Neural cell (in vitro differentiated cells): ENCODE data around the gene PDE1A. TPM values are rescaled to one million over a fixed set of nuclear protein-coding genes. Genes with fewer than 3 reads are reported as not detected.

Experiments used
- H2AFZ ChIP-seq: fragments of 200-600, 300-800 bp; sonication (generic), shearing (Covaris generic); 2 replicates; pipeline ENCODE4 v1.6.0; 2014; ENCODE audit warnings: low read depth, mild to moderate bottlenecking, antibody characterized with exemption, low read length, moderate library complexity
- H3F3A ChIP-seq: fragments of 200-600 bp; shearing (Covaris generic); 2 replicates; pipeline ENCODE4 v1.6.1; 2016; ENCODE audit warnings: mild to moderate bottlenecking, moderate library complexity, mixed read lengths, antibody characterized with exemption, low read length; ENCODE audit not compliant: insufficient read depth, poor library complexity, severe bottlenecking
- H3K27ac ChIP-seq: fragments of 200-600, 300-800 bp; sonication (generic), shearing (Covaris generic); 2 replicates; pipeline ENCODE4 v1.5.1; 2014; ENCODE audit warnings: mild to moderate bottlenecking, low read length, moderate library complexity
- H3K27me3 ChIP-seq: fragments of 300-800, 200-600 bp; sonication (generic), shearing (Covaris generic); 2 replicates; pipeline ENCODE4 v1.6.0; 2014; ENCODE audit warnings: mild to moderate bottlenecking, low read depth, low read length, moderate library complexity; ENCODE audit not compliant: insufficient read depth
- H3K36me3 ChIP-seq: fragments of 300-800, 200-600 bp; sonication (generic), shearing (Covaris generic); 2 replicates; pipeline ENCODE4 v1.5.1; 2014; ENCODE audit warnings: mild to moderate bottlenecking, antibody characterized with exemption, low read length, moderate library complexity; ENCODE audit not compliant: insufficient read depth
- H3K4me2 ChIP-seq: fragments of 300-800, 200-600 bp; sonication (generic), shearing (Covaris generic); 2 replicates; pipeline ENCODE4 v1.6.0; 2014; ENCODE audit warnings: mild to moderate bottlenecking, low read length
- H3K4me3 ChIP-seq: fragments of 300-800, 200-600 bp; sonication (generic), shearing (Covaris generic); 2 replicates; pipeline ENCODE4 v1.5.1; 2014; ENCODE audit warnings: mild to moderate bottlenecking, low read length, moderate library complexity
- H3K79me2 ChIP-seq: fragments of 200-600 bp; shearing (Covaris generic); replicated peaks from 2 replicates; pipeline ENCODE4 v1.6.0; 2014; ENCODE audit warnings: mild to moderate bottlenecking, low read length, moderate library complexity; ENCODE audit not compliant: insufficient read depth
- H3K9ac ChIP-seq: fragments of 300-800, 200-600 bp; sonication (generic), shearing (Covaris generic); 2 replicates; pipeline ENCODE4 v1.6.1; 2016; ENCODE audit warnings: mild to moderate bottlenecking, low read length, mixed read lengths
- H3K9me2 ChIP-seq: fragments of 200-600 bp; shearing (Covaris generic); 2 replicates; pipeline ENCODE4 v1.6.1; 2016; ENCODE audit warnings: mild to moderate bottlenecking, low read length, mixed read lengths; ENCODE audit not compliant: insufficient read depth
- H3K9me3 ChIP-seq: fragments of 200-600, 300-800 bp; sonication (generic), shearing (Covaris generic); 2 replicates; pipeline ENCODE4 v1.6.1; 2016; ENCODE audit warnings: mild to moderate bottlenecking, mixed run types, low read length, moderate library complexity, mixed read lengths
- H4K20me1 ChIP-seq: fragments of 200-600 bp; shearing (Covaris generic); 2 replicates; pipeline ENCODE4 v1.6.1; 2016; ENCODE audit warnings: mild to moderate bottlenecking, mixed run types; ENCODE audit not compliant: insufficient read depth
- EP300 ChIP-seq: fragments of 450-650 bp; conservative IDR thresholded peaks from 2 replicates; pipeline ENCODE4 v1.6.1; 2014; ENCODE audit warnings: antibody characterized with exemption, mild to moderate bottlenecking, moderate library complexity; ENCODE audit not compliant: poor library complexity, severe bottlenecking
- EZH2 ChIP-seq: fragments of 200-600, 300-800 bp; shearing (Covaris generic), sonication (generic); IDR thresholded peaks from 2 replicates; pipeline ENCODE4 v1.6.1; 2014; ENCODE audit warnings: antibody characterized with exemption, low read length, borderline replicate concordance, mild to moderate bottlenecking; ENCODE audit not compliant: insufficient read depth, poor library complexity, severe bottlenecking
- MXI1 ChIP-seq: fragments of 450-650 bp; conservative IDR thresholded peaks from 2 replicates; pipeline ENCODE4 v1.6.1; 2014; ENCODE audit warnings: antibody characterized with exemption, mild to moderate bottlenecking; ENCODE audit not compliant: poor library complexity, severe bottlenecking
- POLR2AphosphoS5 ChIP-seq: IDR thresholded peaks from 2 replicates; pipeline ENCODE4 v1.6.1; 2012
- RAD21 ChIP-seq: fragments of 450-650 bp; conservative IDR thresholded peaks from 2 replicates; pipeline ENCODE4 v1.6.1; 2014; ENCODE audit warnings: antibody characterized with exemption, mild to moderate bottlenecking, moderate library complexity
- REST ChIP-seq: IDR thresholded peaks from 2 replicates; pipeline ENCODE4 v1.6.1; 2012; ENCODE audit warnings: borderline replicate concordance
- SMC3 ChIP-seq: fragments of 450-650 bp; conservative IDR thresholded peaks from 2 replicates; pipeline ENCODE4 v1.6.1; 2014; ENCODE audit warnings: antibody characterized with exemption, mild to moderate bottlenecking, moderate library complexity; ENCODE audit not compliant: poor library complexity
- TAF1 ChIP-seq: IDR thresholded peaks from 2 replicates; pipeline ENCODE4 v1.6.1; 2012; ENCODE audit warnings: low read depth
- polyA plus RNA-seq: library from polyadenylated mRNA; depleted of rRNA; stranded (reverse); fragments of >200 nt; gene quantifications from 2 replicates; pipeline ENCODE4 v1.2.3, GENCODE V29; 2014
- TF ChIP-seq, protein P1 (sequence below): fragments of 450-650 bp; IDR thresholded peaks from 2 replicates; pipeline ENCODE4 v1.5.1; 2014; ENCODE audit warnings: antibody characterized with exemption, mild to moderate bottlenecking, moderate library complexity; ENCODE audit not compliant: poor library complexity, severe bottlenecking

The PDE1A gene
- polyA plus RNA-seq, 1 donor from 2014 or later, result 1.6 TPM

DNA sequence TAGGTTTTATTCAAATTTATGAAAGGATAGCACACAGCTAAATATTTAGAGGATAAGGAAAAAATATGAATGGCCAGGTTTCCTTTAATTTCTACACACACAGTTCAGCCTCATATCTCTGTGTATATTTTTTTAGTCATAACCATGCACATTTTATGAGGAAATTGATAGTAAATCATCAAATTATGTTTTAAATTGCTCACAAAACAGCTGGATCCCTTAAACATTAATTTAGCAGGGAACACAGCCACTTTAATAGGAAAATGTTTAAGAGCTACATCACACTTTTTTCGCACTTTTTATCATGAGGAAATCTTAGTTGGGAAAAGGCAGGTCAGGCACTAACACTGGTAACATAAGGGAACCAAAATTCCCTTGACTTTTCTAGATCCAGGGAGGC lies 65.4 kb downstream of the PDE1A start:
- Histone ChIP-seq H3K9ac (no peak overlapping the region), H3K9me3 (no peaks in the 10 kb centered on the region), H3K9me2 (no peaks in the 10 kb centered on the region), H3K4me2 (no peak overlapping the region), H4K20me1 (no peaks in the 10 kb centered on the region), H3K79me2 (no peaks in the 10 kb centered on the region), H3K27me3 (no peaks in the 10 kb centered on the region), H3K27ac (no peak overlapping the region), H3F3A (no peaks in the 10 kb centered on the region), H3K36me3 (no peaks in the 10 kb centered on the region), H2AFZ (no peak overlapping the region), H3K4me3 (no peak overlapping the region)
- no peak for TF ChIP-seq REST
- TF ChIP-seq POLR2AphosphoS5, result no peak
- TF ChIP-seq, protein P1, sequence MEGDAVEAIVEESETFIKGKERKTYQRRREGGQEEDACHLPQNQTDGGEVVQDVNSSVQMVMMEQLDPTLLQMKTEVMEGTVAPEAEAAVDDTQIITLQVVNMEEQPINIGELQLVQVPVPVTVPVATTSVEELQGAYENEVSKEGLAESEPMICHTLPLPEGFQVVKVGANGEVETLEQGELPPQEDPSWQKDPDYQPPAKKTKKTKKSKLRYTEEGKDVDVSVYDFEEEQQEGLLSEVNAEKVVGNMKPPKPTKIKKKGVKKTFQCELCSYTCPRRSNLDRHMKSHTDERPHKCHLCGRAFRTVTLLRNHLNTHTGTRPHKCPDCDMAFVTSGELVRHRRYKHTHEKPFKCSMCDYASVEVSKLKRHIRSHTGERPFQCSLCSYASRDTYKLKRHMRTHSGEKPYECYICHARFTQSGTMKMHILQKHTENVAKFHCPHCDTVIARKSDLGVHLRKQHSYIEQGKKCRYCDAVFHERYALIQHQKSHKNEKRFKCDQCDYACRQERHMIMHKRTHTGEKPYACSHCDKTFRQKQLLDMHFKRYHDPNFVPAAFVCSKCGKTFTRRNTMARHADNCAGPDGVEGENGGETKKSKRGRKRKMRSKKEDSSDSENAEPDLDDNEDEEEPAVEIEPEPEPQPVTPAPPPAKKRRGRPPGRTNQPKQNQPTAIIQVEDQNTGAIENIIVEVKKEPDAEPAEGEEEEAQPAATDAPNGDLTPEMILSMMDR, result no peak
- no peak for TF ChIP-seq SMC3
- TF ChIP-seq EZH2, result no peak
- no peak for TF ChIP-seq EP300
- no peak for TF ChIP-seq TAF1
- no peak for TF ChIP-seq MXI1
- TF ChIP-seq RAD21, result no peak

DNA sequence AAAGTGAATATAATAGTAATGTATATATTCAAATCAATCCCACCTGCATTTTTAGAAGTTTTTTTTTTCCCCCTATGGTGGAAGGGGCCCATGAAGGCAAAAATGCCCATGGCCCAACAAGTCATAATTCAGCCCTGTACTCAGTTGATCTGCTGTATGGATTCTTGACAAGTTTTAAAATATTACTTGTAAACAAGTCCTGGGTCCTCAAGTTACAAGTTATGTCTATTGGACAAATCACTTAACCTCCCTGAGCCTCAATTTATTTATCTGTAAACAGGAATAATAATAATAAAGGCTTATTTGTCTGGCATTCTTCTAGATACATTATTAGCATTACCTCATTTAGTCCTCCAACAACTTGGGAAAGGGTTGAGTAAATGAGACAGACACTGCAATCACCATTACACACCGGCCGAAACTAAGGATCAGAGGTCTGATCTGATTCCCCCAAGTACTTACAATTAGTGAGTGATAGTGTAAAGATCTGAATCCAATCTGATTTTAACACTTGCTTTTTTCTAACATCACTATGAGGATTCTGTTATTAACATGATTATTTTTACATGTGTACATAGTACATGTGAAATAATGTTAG lies 66.1 kb downstream of the PDE1A start:
- Histone ChIP-seq H4K20me1 (no peaks in the 10 kb centered on the region), H3K9me3 (no peaks in the 10 kb centered on the region), H3K4me3 (no peak overlapping the region), H3F3A (no peaks in the 10 kb centered on the region), H3K9ac (no peak overlapping the region), H3K36me3 (no peaks in the 10 kb centered on the region), H3K27ac (no peak overlapping the region), H3K4me2 (no peak overlapping the region), H3K27me3 (no peaks in the 10 kb centered on the region), H3K79me2 (no peaks in the 10 kb centered on the region), H3K9me2 (no peaks in the 10 kb centered on the region), H2AFZ (no peak overlapping the region)
- TF ChIP-seq POLR2AphosphoS5 (no peak), REST (no peak), EP300 (no peak), EZH2 (no peak)
- TF ChIP-seq, protein P1, result no peak
